Adrenal gland (tissue), 19 donors: ENCODE measurements around the gene HHEX. TPM values are rescaled to one million over a fixed set of nuclear protein-coding genes. Genes with fewer than 3 reads are reported as not detected.
A peak's percentile ranks its signal among the peaks of the same experiment; 100 is the strongest.

ENCODE experiments used
- DNase-seq, 7 donors: peaks; one replicate each; pipeline ENCODE4 v3.0.0-alpha.2; 2019 to 2020
- H3K27ac ChIP-seq, 5 donors: fragments of 200-600 bp; sonication (generic) in 4 of 5; 1 replicate in 3 of 5; 2 replicates in 2 of 5; pipeline versions ENCODE4 v1.5.1 to v1.8.0; 2016 to 2020; ENCODE audit warnings: mild to moderate bottlenecking in 1 of 5
- H3K27me3 ChIP-seq: fragments of 200-600 bp; 2 replicates; pipeline ENCODE4 v1.8.0; 2021
- H3K36me3 ChIP-seq, 2 donors: fragments of 200-600 bp; replicated peaks in 1 of 2; 1 replicate in 1 of 2; 2 replicates in 1 of 2; pipeline versions ENCODE4 v1.5.1 to v1.8.0; 2018 to 2022
- H3K4me1 ChIP-seq, 2 donors: fragments of 200-600 bp; replicated peaks in 1 of 2; 1 replicate in 1 of 2; 2 replicates in 1 of 2; pipeline versions ENCODE4 v1.5.1 to v1.8.0; 2018 to 2021
- H3K4me3 ChIP-seq, 4 donors: fragments of 200-600 bp; sonication (generic) in 3 of 4; one replicate each; pipeline ENCODE4 v1.5.1; 2016 to 2018
- H3K9me3 ChIP-seq, 3 donors: fragments of 200-600 bp; sonication (generic) in 1 of 3; replicated peaks in 1 of 3; 1 replicate in 2 of 3; 2 replicates in 1 of 3; pipeline versions ENCODE4 v1.5.1 to v1.8.0; 2016 to 2021
- CTCF ChIP-seq, 6 experiments: fragments of 450-650 bp in 4 of 6; fragments of 200-600 bp in 2 of 6; sonication (generic) in 1 of 6; IDR thresholded peaks; 1 replicate in 5 of 6; 2 replicates in 1 of 6; pipeline versions ENCODE4 v1.5.1 to v1.8.0; 2016 to 2021; ENCODE audit warnings: antibody characterized with exemption in 6 of 6, mild to moderate bottlenecking in 2 of 6, moderate library complexity in 1 of 6
- POLR2A ChIP-seq, 2 donors: fragments of 450-650 bp; IDR thresholded peaks; one replicate each; pipeline ENCODE4 v1.6.1; 2017; ENCODE audit warnings: antibody characterized with exemption in 2 of 2, mild to moderate bottlenecking in 2 of 2, moderate library complexity in 1 of 2
- WGBS, 4 donors: extraction: QIAGEN DNeasy Blood & Tissue Kit in 2 of 4; methylation state at CpG; one replicate each; pipeline versions ENCODE4 v1.1.5 to v1.1.7; 2013 to 2017; 5-methylcytosine and 5-hydroxymethylcytosine counted together
- intact Hi-C, 2 donors: fragments of 100-400 bp; cut with DNase I; formaldehyde crosslinking; loops; one replicate each; pipeline versions ENCODE4 v1.14.1 to v1.15.0; 2022 to 2023
- long read RNA-seq, 10 donors: library from polyadenylated mRNA in 3 of 10; unstranded in 2 of 10; stranded (forward) in 1 of 10; transcript quantifications; one replicate each; pipeline ENCODE4 v2.0.0 and lab custom pipeline, GENCODE V29; 2021 to 2026
- polyA plus RNA-seq, 3 donors: library from polyadenylated mRNA; stranded (reverse); fragments of 200-250 nt in 2 of 3; fragments of 350-450 nt in 1 of 3; fragmentation: Illumina TruSeq in 1 of 3; extraction: RNeasy Lipid Tissue Mini Kit (QIAGEN cat#74804) in 1 of 3; gene quantifications; one replicate each; pipeline ENCODE4 v1.2.3, GENCODE V29; 2013 to 2014
- total RNA-seq, 9 donors: library from RNA; depleted of rRNA in 4 of 9; stranded (reverse); fragments of >200 nt in 4 of 9; fragments of 120-200 nt in 1 of 9; fragmentation: NEBNext Ultra II Directional in 1 of 9; extraction: Animal tissue kit (Norgen Biotek cat#: 25700) in 1 of 9; gene quantifications; one replicate each; pipeline versions ENCODE4 v1.1.0 to v1.2.4, GENCODE V29; 2013 to 2023
- donor health status: healthy with polysubstance abuse.
- donor health status: Bipolar disorder and iron deficiency.
- donor health status: DM: yes; HTN: yes; CAD: no.
- donor health status: DM: no; HTN: no; CAD: no.
- donor health status: DM: no; HTN: no; CAD: no.
- donor health status: DM: yes; HTN: yes; CAD: no.

Gene HHEX
- total RNA-seq (10 to 100 TPM; 10.2 to 49.3 (median 25.5) TPM), polyA plus RNA-seq (10 to 100 TPM; 14.4 to 20.8 (median 18.5) TPM)
- long read RNA-seq, donor 1, transcript HHEX-201 (4 exons, 1,727 nt): major isoform, 15 of 17 reads
- long read RNA-seq, donor 1, partial matches to known transcripts: 0 of 17 reads
- long read RNA-seq, donor 1, other reads (novel, unspliced or antisense): 0 of 17 reads
- long read RNA-seq, donor 2, transcript HHEX-201 (4 exons, 1,727 nt): major isoform, 10 of 10 reads
- long read RNA-seq, donor 2, partial matches to known transcripts: 0 of 10 reads
- long read RNA-seq, donor 2, other reads (novel, unspliced or antisense): 0 of 10 reads
- long read RNA-seq, donor 3, transcript HHEX-201 (4 exons, 1,727 nt): major isoform, 11 of 11 reads
- long read RNA-seq, donor 3, partial matches to known transcripts: 0 of 11 reads
- long read RNA-seq, donor 3, other reads (novel, unspliced or antisense): 0 of 11 reads
- long read RNA-seq, donor 4, transcript HHEX-201 (4 exons, 1,727 nt): major isoform, 6 of 7 reads
- long read RNA-seq, donor 4, partial matches to known transcripts: 0 of 7 reads
- long read RNA-seq, donor 4, other reads (novel, unspliced or antisense): 1 of 7 reads
- long read RNA-seq, donor 5, transcript HHEX-201 (4 exons, 1,727 nt): major isoform, 50 of 51 reads
- long read RNA-seq, donor 5, partial matches to known transcripts: 0 of 51 reads
- long read RNA-seq, donor 5, other reads (novel, unspliced or antisense): 1 of 51 reads
- long read RNA-seq, donor 6, transcript HHEX-201 (4 exons, 1,727 nt): major isoform, 9 of 11 reads
- long read RNA-seq, donor 6, partial matches to known transcripts: 1 of 11 reads
- long read RNA-seq, donor 6, other reads (novel, unspliced or antisense): 0 of 11 reads
- long read RNA-seq, donor 7, transcript HHEX-201 (4 exons, 1,727 nt): major isoform, 7 of 10 reads
- long read RNA-seq, donor 7, partial matches to known transcripts: 0 of 10 reads
- long read RNA-seq, donor 7, other reads (novel, unspliced or antisense): 0 of 10 reads
- long read RNA-seq, donor 8, transcript HHEX-201 (4 exons, 1,727 nt): major isoform, 17 of 20 reads
- long read RNA-seq, donor 8, partial matches to known transcripts: 0 of 20 reads
- long read RNA-seq, donor 8, other reads (novel, unspliced or antisense): 0 of 20 reads
- long read RNA-seq, donor 9, transcript HHEX-201 (4 exons, 1,727 nt): major isoform, 22 of 22 reads
- long read RNA-seq, donor 9, partial matches to known transcripts: 0 of 22 reads
- long read RNA-seq, donor 9, other reads (novel, unspliced or antisense): 0 of 22 reads
- long read RNA-seq, donor 10, transcript HHEX-201 (4 exons, 1,727 nt): major isoform, 8 of 8 reads
- long read RNA-seq, donor 10, partial matches to known transcripts: 0 of 8 reads
- long read RNA-seq, donor 10, other reads (novel, unspliced or antisense): 0 of 8 reads

GRCh38 chr10:92689663-92690210, at the start of gene HHEX:
TSS of gene HHEX (plus strand) at chr10:92689955. CDS start at chr10:92689987, 32 bp downstream.
- TF ChIP-seq POLR2A (IDR thresholded peaks at IDR 0.05): peak; percentile 88 to 96
- peak in 1 of 6 experiments; percentile 28 for TF ChIP-seq CTCF (IDR thresholded peaks at IDR 0.05)
- peak within 1 kb of the TSS; percentile 91 to 97 (median 93) for H3K27ac ChIP-seq
- WGBS, 4 donors: 0 to 1% (median 0%) methylated on average over 1 to 76 of the region's 79 CpGs; no CpG with 5 or more reads in 1 of the 4 donors
- intact Hi-C loops: loop anchor here in 1 of 2 donors (10.0 kb wide), 1 partner anchor 125 kb away; no protein-coding TSS in a partner anchor
- DNase-seq: peak; percentile 72 to 84 (median 75)
- peak within 1 kb of the TSS; percentile 46 to 87 (median 78) for H3K4me3 ChIP-seq
- H3K27me3 ChIP-seq: no peaks in the 10 kb centered on the region
- no peaks in the 10 kb centered on the region for H3K9me3 ChIP-seq
- peaks cover 0 to 9% of the 10 kb centered on the region in 2 donors for H3K36me3 ChIP-seq
- H3K4me1 ChIP-seq: peaks cover 22 to 27% of the 10 kb centered on the region in 2 donors

GRCh38 chr10:92640107-92640506, 49.6 kb upstream of the HHEX start:
- DNase-seq: peak in 5 of 7 donors; percentile 13 to 56 (median 24)
- TF ChIP-seq POLR2A (IDR thresholded peaks at IDR 0.05) (no peak), CTCF (IDR thresholded peaks at IDR 0.05) (peak in 2 of 6 experiments; percentile 7 to 14)
- Histone ChIP-seq H3K4me1 (no peaks in the 10 kb centered on the region), H3K9me3 (no peaks in the 10 kb centered on the region), H3K36me3 (no peaks in the 10 kb centered on the region), H3K4me3 (no peak overlapping the region), H3K27ac (peak overlapping the region in 1 of 5 donors; percentile 7), H3K27me3 (no peaks in the 10 kb centered on the region)
- intact Hi-C loops: no loop called here
- WGBS, 4 donors: 71 to 88% (median 79%) methylated on average over 3 of the region's 3 CpGs

GRCh38 chr10:92641492-92641891, 48.3 kb upstream of the HHEX start:
- Histone ChIP-seq H3K9me3 (no peaks in the 10 kb centered on the region), H3K36me3 (no peaks in the 10 kb centered on the region), H3K27ac (no peak overlapping the region), H3K4me3 (no peak overlapping the region), H3K27me3 (no peaks in the 10 kb centered on the region), H3K4me1 (no peaks in the 10 kb centered on the region)
- no peak for DNase-seq
- intact Hi-C loops: no loop called here
- TF ChIP-seq CTCF (IDR thresholded peaks at IDR 0.05): no peak
- no peak for TF ChIP-seq POLR2A (IDR thresholded peaks at IDR 0.05)
- 63 to 100% (median 94%) methylated on average over 1 of the region's 1 CpG for WGBS, 4 donors
